Measurements from ENCODE around the gene SDC4. TPM values are rescaled to one million over a fixed set of nuclear protein-coding genes. Genes with fewer than 3 reads are reported as not detected.

SDC4 gene
- total RNA-seq, 1 donor from 2014 or later = 67.2 TPM

GRCh38 chr20:45347297-45347935, 808 bp downstream of the SDC4 start:
- Mint-ChIP-seq H3K36me3 (peaks cover 4% of the 10 kb centered on the region), H3K27me3 (no peaks in the 10 kb centered on the region), H3K4me3 (peak overlapping the region; percentile 96), H3K27ac (peak overlapping the region; percentile 96), H3K9me3 (no peaks in the 10 kb centered on the region), H3K4me1 (ENCODE audit: unreplicated experiment) (peaks cover 45% of the 10 kb centered on the region)
- DNase-seq (ENCODE audit: extremely low spot score, unreplicated experiment) = no peak
- no peak for TF ChIP-seq CTCF (conservative IDR thresholded peaks at IDR 0.05)

- no peaks in the 10 kb centered on the region for H3K27me3 Mint-ChIP-seq
- peaks cover 4% of the 10 kb centered on the region for H3K36me3 Mint-ChIP-seq
- DNase-seq (ENCODE audit: extremely low spot score, unreplicated experiment) = no peak
- peaks cover 50% of the 10 kb centered on the region for H3K4me1 Mint-ChIP-seq (ENCODE audit: unreplicated experiment)
- H3K27ac Mint-ChIP-seq = peak overlapping the region; percentile 96
- H3K4me3 Mint-ChIP-seq = peak overlapping the region; percentile 96
- H3K9me3 Mint-ChIP-seq = no peaks in the 10 kb centered on the region
- no peak for TF ChIP-seq CTCF (conservative IDR thresholded peaks at IDR 0.05)
Measured at GRCh38 chr20:45346851-45347250, 1.4 kb downstream of the SDC4 start.

GRCh38 chr20:45346291-45346718, 1.9 kb downstream of the SDC4 start:
- peaks cover 54% of the 10 kb centered on the region for H3K4me1 Mint-ChIP-seq (ENCODE audit: unreplicated experiment)
- H3K4me3 Mint-ChIP-seq = peak overlapping the region; percentile 96
- H3K27ac Mint-ChIP-seq = peak overlapping the region; percentile 96

GRCh38 chr20:45345104-45345936, 2.9 kb downstream of the SDC4 start:
- TF ChIP-seq CTCF (conservative IDR thresholded peaks at IDR 0.05) = no peak
- Mint-ChIP-seq H3K4me3 (peak overlapping the region; percentile 96), H3K27ac (peak overlapping the region; percentile 96), H3K9me3 (no peaks in the 10 kb centered on the region), H3K36me3 (peaks cover 6% of the 10 kb centered on the region), H3K27me3 (no peaks in the 10 kb centered on the region), H3K4me1 (ENCODE audit: unreplicated experiment) (peaks cover 63% of the 10 kb centered on the region)
- DNase-seq (ENCODE audit: extremely low spot score, unreplicated experiment) = no peak

More at GRCh38 chr20:45346291-45346718, 1.9 kb downstream of the SDC4 start:
- Mint-ChIP-seq H3K9me3 (no peaks in the 10 kb centered on the region), H3K36me3 (peaks cover 4% of the 10 kb centered on the region), H3K27me3 (no peaks in the 10 kb centered on the region)
- no peak for TF ChIP-seq CTCF (conservative IDR thresholded peaks at IDR 0.05)
- no peak for DNase-seq (ENCODE audit: extremely low spot score, unreplicated experiment)

GRCh38 chr20:45344168-45344860, 3.9 kb downstream of the SDC4 start:
- Mint-ChIP-seq H3K27me3 (no peaks in the 10 kb centered on the region), H3K4me3 (peak overlapping the region; percentile 96), H3K27ac (peak overlapping the region; percentile 96), H3K36me3 (peaks cover 8% of the 10 kb centered on the region), H3K4me1 (ENCODE audit: unreplicated experiment) (peaks cover 70% of the 10 kb centered on the region), H3K9me3 (no peaks in the 10 kb centered on the region)
- no peak for TF ChIP-seq CTCF (conservative IDR thresholded peaks at IDR 0.05)
- no peak for DNase-seq (ENCODE audit: extremely low spot score, unreplicated experiment)
